ENCODE data around the gene IQSEC3. TPM values are rescaled to one million over a fixed set of nuclear protein-coding genes. Genes with fewer than 3 reads are reported as not detected.
A peak's percentile ranks its signal among the peaks of the same experiment; 100 is the strongest.
"Not testable (repeated sequence)": the region's sequence is repeated elsewhere in the genome, so short reads cannot be mapped to it uniquely, and the experiment has no call there.

The IQSEC3 gene
- total RNA-seq, 4 donors from 2014 or later, result 0.02 to 0.36 (median 0.07) TPM

DNA sequence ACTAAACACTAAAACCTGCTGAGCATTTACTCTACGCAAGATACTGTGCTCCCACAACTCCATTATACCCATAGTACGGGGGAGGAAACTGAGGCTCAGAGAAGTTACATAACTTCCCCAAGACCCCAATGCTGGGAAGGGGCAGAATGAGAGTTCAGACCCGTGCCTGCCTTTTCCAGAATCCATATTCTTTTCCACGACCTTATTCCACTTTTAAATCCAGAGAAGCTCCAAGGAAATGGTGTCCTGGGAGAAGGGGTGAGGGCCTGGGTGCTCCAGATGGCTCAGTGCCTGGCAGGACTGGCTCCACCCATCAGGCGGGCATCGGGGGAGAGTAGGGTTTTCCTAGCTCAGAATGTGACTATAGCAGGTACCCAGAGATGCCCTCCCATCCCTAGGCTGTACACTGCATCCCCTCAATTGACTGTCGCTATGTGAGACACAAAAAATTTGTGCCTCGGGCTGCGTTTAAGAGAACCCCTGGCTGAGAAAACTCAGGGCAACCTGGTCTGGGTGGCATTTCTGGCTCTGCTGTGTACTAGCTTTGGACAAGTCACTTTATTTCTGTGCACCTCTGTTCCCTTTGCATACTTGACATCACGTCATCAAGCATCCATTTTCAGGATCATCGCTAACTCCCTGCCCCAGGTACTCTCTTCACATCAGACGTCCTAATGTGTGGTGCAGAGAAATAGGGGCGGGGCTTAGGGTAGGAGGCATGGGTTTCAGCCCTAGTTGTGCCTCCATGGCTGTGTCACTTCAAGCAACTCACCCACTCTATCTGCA, 11.6 kb upstream of the IQSEC3 start:
- in situ Hi-C loops (cut with MboI; ENCODE audit: low sequenced_read_pairs in 4 of 4), result no loop called here
- Histone ChIP-seq H3K36me3 (no peaks in the 10 kb centered on the region), H3K9me3 (no peaks in the 10 kb centered on the region), H3K27me3 (peaks cover 27 to 55% (median 44%) of the 10 kb centered on the region in 3 donors), H3K4me1 (no peaks in the 10 kb centered on the region), H3K4me3 (no peak overlapping the region), H3K27ac (no peak overlapping the region)
- TF ChIP-seq, protein P1, sequence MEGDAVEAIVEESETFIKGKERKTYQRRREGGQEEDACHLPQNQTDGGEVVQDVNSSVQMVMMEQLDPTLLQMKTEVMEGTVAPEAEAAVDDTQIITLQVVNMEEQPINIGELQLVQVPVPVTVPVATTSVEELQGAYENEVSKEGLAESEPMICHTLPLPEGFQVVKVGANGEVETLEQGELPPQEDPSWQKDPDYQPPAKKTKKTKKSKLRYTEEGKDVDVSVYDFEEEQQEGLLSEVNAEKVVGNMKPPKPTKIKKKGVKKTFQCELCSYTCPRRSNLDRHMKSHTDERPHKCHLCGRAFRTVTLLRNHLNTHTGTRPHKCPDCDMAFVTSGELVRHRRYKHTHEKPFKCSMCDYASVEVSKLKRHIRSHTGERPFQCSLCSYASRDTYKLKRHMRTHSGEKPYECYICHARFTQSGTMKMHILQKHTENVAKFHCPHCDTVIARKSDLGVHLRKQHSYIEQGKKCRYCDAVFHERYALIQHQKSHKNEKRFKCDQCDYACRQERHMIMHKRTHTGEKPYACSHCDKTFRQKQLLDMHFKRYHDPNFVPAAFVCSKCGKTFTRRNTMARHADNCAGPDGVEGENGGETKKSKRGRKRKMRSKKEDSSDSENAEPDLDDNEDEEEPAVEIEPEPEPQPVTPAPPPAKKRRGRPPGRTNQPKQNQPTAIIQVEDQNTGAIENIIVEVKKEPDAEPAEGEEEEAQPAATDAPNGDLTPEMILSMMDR (IDR thresholded peaks at IDR 0.05 in 4 of 5, conservative IDR thresholded peaks at IDR 0.05 in 1 of 5), result no peak
- TF ChIP-seq POLR2A (IDR thresholded peaks at IDR 0.05), result no peak
- ATAC-seq (no peak), DNase-seq (no peak)
- intact Hi-C loops (cut with DNase I; ENCODE audit: low total_unique reads), result no loop called here

DNA sequence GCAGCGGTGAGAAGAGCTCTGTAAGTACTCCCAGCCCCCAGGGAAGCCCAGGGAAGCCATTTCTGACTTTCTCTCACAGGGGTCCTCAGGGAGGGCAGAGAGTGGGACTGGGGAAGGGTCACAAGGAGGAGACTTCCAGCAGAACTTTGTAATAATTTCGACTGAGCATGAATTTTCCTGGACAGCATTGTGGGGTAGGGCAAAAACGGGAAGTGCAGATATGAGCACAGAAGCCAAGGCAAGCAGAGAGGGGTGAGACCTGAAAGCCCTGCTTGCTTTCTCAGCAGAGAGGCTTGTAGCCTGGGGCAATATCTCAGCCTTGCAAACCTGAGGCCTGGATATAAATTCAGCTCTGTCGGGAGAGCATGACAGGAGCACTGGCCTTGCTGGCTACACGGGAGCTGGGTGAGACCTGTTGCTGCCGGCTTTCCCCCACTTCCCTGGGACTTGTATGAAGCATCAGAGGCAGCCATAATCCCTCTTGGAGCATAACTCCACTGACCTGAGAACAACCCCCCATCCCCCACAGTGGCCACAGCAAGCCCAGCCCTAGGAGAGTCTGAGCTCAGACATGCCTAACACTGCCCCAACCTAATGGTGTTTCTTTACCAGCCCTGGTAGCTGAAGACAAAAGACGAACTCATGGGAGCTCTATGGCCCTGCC, 9.8 kb upstream of the IQSEC3 start:
- no peak for ATAC-seq
- no peaks in the 10 kb centered on the region for H3K4me1 ChIP-seq
- no peak overlapping the region for H3K4me3 ChIP-seq
- no peak overlapping the region for H3K27ac ChIP-seq
- no peaks in the 10 kb centered on the region for H3K9me3 ChIP-seq
- peaks cover 27 to 57% (median 48%) of the 10 kb centered on the region in 3 donors for H3K27me3 ChIP-seq
- H3K36me3 ChIP-seq, result no peaks in the 10 kb centered on the region
- DNase-seq, result no peak
- intact Hi-C loops (cut with DNase I; ENCODE audit: low total_unique reads), result no loop called here
- in situ Hi-C loops (cut with MboI; ENCODE audit: low sequenced_read_pairs in 4 of 4), result no loop called here
- TF ChIP-seq POLR2A (IDR thresholded peaks at IDR 0.05), result no peak
- TF ChIP-seq, protein P1 (IDR thresholded peaks at IDR 0.05 in 4 of 5, conservative IDR thresholded peaks at IDR 0.05 in 1 of 5), result no peak

DNA sequence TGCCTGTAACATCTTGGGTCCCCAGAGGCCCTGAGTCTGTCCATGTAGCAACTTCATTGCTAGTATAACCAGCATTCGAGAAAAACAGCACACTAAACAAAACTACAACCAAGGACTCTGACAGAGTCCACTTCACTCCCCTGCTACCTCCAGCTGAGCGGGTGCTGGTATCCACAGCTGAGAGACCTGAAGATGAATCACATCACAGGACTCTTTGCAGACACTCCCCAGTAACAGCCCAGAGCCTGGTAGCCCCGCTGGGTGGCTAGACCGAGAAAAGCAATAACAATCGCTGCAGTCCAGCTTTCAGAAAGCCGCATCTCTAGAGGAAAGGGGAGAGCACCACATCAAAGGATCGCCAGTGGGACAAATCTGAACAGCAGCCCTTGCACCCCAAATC, 9.0 kb upstream of the IQSEC3 start:
- DNase-seq, result no peak
- intact Hi-C loops (cut with DNase I; ENCODE audit: low total_unique reads), result no loop called here
- peaks cover 27 to 52% (median 45%) of the 10 kb centered on the region in 3 donors for H3K27me3 ChIP-seq

DNA sequence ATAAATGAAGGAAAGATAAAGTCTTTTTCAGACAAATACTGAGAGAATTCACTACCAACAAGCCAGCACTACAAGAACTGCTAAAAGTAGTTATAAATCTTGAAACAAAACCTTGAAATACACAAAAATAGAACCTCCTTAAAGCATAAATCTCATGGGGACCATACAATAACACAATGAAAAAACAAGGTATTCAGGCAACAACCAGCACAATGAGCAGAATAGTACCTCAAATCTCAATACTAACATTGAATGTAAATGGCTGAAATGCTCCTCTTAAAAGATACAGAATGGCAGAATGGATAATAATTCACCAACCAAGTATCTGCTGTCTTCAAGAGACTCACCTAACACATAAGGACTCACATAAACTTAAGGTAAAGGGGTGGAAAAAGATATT, 7.7 kb upstream of the IQSEC3 start:
- Histone ChIP-seq H3K4me1 (no peaks in the 10 kb centered on the region), H3K27ac (no peak overlapping the region), H3K36me3 (no peaks in the 10 kb centered on the region), H3K9me3 (no peaks in the 10 kb centered on the region), H3K27me3 (peaks cover 20 to 44% (median 39%) of the 10 kb centered on the region in 3 donors), H3K4me3 (no peak overlapping the region)
- no peak for ATAC-seq
- intact Hi-C loops (cut with DNase I; ENCODE audit: low total_unique reads) (no loop called here), in situ Hi-C loops (cut with MboI; ENCODE audit: low sequenced_read_pairs in 4 of 4) (no loop called here)
- TF ChIP-seq, protein P1 (IDR thresholded peaks at IDR 0.05 in 4 of 5, conservative IDR thresholded peaks at IDR 0.05 in 1 of 5), result no peak
- TF ChIP-seq POLR2A (IDR thresholded peaks at IDR 0.05), result no peak
- DNase-seq, result no peak

More for the DNA sequence above, 9.0 kb upstream of the IQSEC3 start:
- no peak for TF ChIP-seq POLR2A (IDR thresholded peaks at IDR 0.05)
- TF ChIP-seq, protein P1 (IDR thresholded peaks at IDR 0.05 in 4 of 5, conservative IDR thresholded peaks at IDR 0.05 in 1 of 5), result no peak
- Histone ChIP-seq H3K4me1 (no peaks in the 10 kb centered on the region), H3K4me3 (no peak overlapping the region), H3K36me3 (no peaks in the 10 kb centered on the region), H3K27ac (no peak overlapping the region), H3K9me3 (no peaks in the 10 kb centered on the region)
- in situ Hi-C loops (cut with MboI; ENCODE audit: low sequenced_read_pairs in 4 of 4), result no loop called here
- ATAC-seq, result no peak

DNA sequence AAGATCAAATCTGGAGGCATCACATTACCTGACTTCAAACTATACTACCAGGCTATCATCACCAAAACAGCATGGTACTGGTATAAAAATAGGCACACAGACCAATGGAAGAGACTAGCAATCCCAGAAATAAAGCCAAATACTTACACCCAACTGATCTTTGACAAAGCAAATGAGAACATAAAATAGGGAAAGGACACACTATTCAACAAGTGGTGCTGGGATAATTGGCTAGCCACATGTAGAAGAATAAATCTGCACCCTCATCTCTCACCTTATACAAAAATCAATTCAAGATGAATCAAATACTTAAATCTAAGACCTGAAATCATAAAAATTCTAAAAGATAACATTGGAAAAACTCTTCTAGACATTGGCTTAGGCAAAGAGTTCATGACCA, 4.7 kb upstream of the IQSEC3 start:
- H3K27ac ChIP-seq; H3K36me3 ChIP-seq; ATAC-seq; DNase-seq; intact Hi-C loops (cut with DNase I; ENCODE audit: low total_unique reads); H3K4me3 ChIP-seq; H3K9me3 ChIP-seq; H3K4me1 ChIP-seq; in situ Hi-C loops (cut with MboI; ENCODE audit: low sequenced_read_pairs in 4 of 4): not testable (repeated sequence)
- H3K27me3 ChIP-seq, result peaks cover 0 to 17% (median 14%) of the 10 kb centered on the region in 3 donors

DNA sequence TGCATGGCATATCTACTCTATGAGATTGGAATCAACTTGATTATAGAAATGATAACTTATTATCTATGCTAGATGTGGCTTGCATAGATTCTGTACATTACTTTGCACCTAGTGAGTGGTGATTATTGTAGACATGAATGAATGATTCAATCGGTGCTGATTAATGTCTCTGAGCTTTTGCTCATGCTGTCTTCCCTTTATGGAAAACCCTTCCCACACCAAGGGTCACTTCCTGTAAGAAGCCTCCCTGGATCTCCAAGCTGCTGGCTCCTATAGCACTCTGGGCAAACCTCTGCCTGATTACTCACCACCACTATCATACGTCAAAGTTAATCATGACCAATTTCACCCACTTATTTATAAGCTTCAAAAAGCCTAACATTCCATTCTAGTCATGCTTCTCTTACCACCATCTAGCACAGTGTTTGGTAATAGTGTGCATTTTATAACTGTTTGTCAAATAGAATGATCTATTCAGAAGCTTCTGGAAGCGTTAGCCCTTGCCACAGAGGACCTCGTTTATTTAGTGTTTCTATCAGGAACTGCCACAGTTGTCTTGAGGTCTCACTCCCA, 990 bp upstream of the IQSEC3 start:
- DNase-seq; ATAC-seq; intact Hi-C loops (cut with DNase I; ENCODE audit: low total_unique reads); H3K36me3 ChIP-seq; H3K4me3 ChIP-seq; in situ Hi-C loops (cut with MboI; ENCODE audit: low sequenced_read_pairs in 4 of 4); H3K9me3 ChIP-seq; H3K4me1 ChIP-seq; H3K27ac ChIP-seq: not testable (repeated sequence)
- H3K27me3 ChIP-seq, result peaks cover 4 to 14% (median 8%) of the 10 kb centered on the region in 3 donors

DNA sequence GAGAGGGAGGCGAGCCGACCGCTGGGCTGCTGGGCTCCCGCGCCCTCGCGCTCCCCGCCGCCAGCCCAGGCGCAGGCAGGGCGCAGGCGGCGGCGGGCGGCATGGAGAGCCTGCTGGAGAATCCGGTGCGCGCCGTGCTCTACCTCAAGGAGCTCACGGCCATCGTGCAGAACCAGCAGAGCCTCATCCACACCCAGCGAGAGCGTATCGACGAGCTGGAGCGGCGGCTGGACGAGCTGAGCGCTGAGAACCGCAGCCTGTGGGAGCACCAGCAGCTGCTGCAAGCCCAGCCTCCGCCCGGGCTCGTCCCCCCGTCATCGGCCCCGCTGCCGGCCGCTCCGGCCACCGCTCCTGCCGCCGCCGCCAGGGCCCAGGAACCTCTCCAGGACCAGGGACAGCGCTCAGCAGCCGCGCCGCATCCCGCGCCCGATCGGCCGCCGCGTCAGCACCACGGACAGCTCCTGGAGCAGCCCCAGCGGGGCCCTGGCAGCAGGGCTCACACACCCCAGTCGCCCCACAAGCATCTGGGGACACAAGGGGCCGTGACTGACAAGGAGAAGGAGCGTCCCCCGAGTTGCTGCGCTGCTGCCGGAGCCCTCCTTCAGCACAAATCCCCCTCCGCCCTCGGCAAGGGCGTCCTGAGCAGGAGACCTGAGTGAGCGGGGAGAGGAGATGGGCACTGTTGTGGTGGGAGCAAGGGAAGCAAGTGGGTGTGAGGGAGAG, 376 bp downstream of the IQSEC3 start:
- in situ Hi-C loops (cut with MboI; ENCODE audit: low sequenced_read_pairs in 4 of 4); intact Hi-C loops (cut with DNase I; ENCODE audit: low total_unique reads); DNase-seq; H3K4me1 ChIP-seq; H3K27ac ChIP-seq; H3K4me3 ChIP-seq; H3K36me3 ChIP-seq; H3K9me3 ChIP-seq: not testable (repeated sequence)
- ATAC-seq, result peak; percentile 49 to 56
- peaks cover 8 to 20% (median 9%) of the 10 kb centered on the region in 3 donors for H3K27me3 ChIP-seq
